Endodermal cell (in vitro differentiated cells): ENCODE measurements around the gene MAP4K2. TPM values are rescaled to one million over a fixed set of nuclear protein-coding genes. Genes with fewer than 3 reads are reported as not detected.

Source experiments
- DNase-seq: peaks from one replicate; pipeline ENCODE4 v3.0.0-alpha.2; 2017
- H3K27ac ChIP-seq: 2 replicates; pipeline ENCODE4 v1.5.1; 2013; ENCODE audit warnings: mild to moderate bottlenecking, low read depth, low read length, moderate library complexity
- H3K27me3 ChIP-seq: 2 replicates; pipeline ENCODE4 v1.6.1; 2013; ENCODE audit warnings: mild to moderate bottlenecking, low read length, moderate library complexity; ENCODE audit not compliant: insufficient read depth, control insufficient read depth, poor library complexity, severe bottlenecking
- H3K36me3 ChIP-seq: 2 replicates; pipeline ENCODE4 v1.7.0; 2013; ENCODE audit warnings: mild to moderate bottlenecking, low read length, moderate library complexity; ENCODE audit not compliant: control insufficient read depth, insufficient read depth
- H3K4me1 ChIP-seq: one replicate; pipeline ENCODE4 v1.7.0; 2013; ENCODE audit warnings: low read length; ENCODE audit not compliant: control insufficient read depth, insufficient read depth
- H3K4me3 ChIP-seq: 2 replicates; pipeline ENCODE4 v1.5.1; 2013; ENCODE audit warnings: mild to moderate bottlenecking, low read length, moderate library complexity
- H3K9ac ChIP-seq: 2 replicates; pipeline ENCODE4 v1.6.1; 2013; ENCODE audit warnings: mild to moderate bottlenecking, low read length, moderate library complexity; ENCODE audit not compliant: poor library complexity, severe bottlenecking; ENCODE audit errors: extremely low read depth
- H3K9me3 ChIP-seq: 2 replicates; pipeline ENCODE4 v1.6.1; 2013; ENCODE audit warnings: mild to moderate bottlenecking, low read length, moderate library complexity; ENCODE audit not compliant: control insufficient read depth
- H3K27ac Mint-ChIP-seq: 2 replicates; pipeline ENCODE4 v1.8.0; 2020; ENCODE audit warnings: mixed read lengths
- H3K27me3 Mint-ChIP-seq: 2 replicates; pipeline ENCODE4 v1.8.0; 2021; ENCODE audit warnings: mild to moderate bottlenecking, mixed read lengths; ENCODE audit not compliant: insufficient read depth
- H3K36me3 Mint-ChIP-seq: 2 replicates; pipeline ENCODE4 v1.8.0; 2020; ENCODE audit warnings: low read depth, mixed read lengths
- H3K4me1 Mint-ChIP-seq: 2 replicates; pipeline ENCODE4 v1.8.0; 2020; ENCODE audit warnings: mixed read lengths
- H3K4me3 Mint-ChIP-seq: 2 replicates; pipeline ENCODE4 v1.8.0; 2020; ENCODE audit warnings: mild to moderate bottlenecking, moderate library complexity, mixed read lengths
- H3K9me3 Mint-ChIP-seq: 2 replicates; pipeline ENCODE4 v1.8.0; 2020; ENCODE audit warnings: mild to moderate bottlenecking, mixed read lengths
- CTCF ChIP-seq: fragments of 200-600 bp; sonication (generic); conservative IDR thresholded peaks from 2 replicates; pipeline ENCODE4 v1.5.0; 2021; ENCODE audit warnings: antibody characterized with exemption, mild to moderate bottlenecking
- WGBS, 2 experiments: methylation state at CpG; one replicate each; pipeline versions ENCODE4 v1.1.5 to v1.1.7; 2013; ENCODE audit warnings: missing lambda C conversion rate in 2 of 2, mixed read lengths in 1 of 2; ENCODE audit not compliant: insufficient coverage in 1 of 2, insufficient read length in 1 of 2; 5-methylcytosine and 5-hydroxymethylcytosine counted together
- total RNA-seq, 2 donors: library from RNA; stranded (reverse); fragmentation: NEBNext Ultra II Directional in 1 of 2; extraction: Animal tissue kit (Norgen Biotek cat#: 25700) in 1 of 2; gene quantifications; 2 replicates in 1 of 2; 3 replicates in 1 of 2; pipeline ENCODE4 v1.2.1, GENCODE V29; 2021

The MAP4K2 gene
- total RNA-seq, 2 donors from 2014 or later: 24.7 to 32.4 TPM

GRCh38 chr11:64836448-64837072, 33.5 kb upstream of the MAP4K2 start:
- no peaks in the 10 kb centered on the region for H3K9me3 Mint-ChIP-seq
- H3K4me3 Mint-ChIP-seq: no peak overlapping the region
- H3K27ac ChIP-seq: no peak overlapping the region
- no peaks in the 10 kb centered on the region for H3K27me3 Mint-ChIP-seq
- no peak overlapping the region for H3K27ac Mint-ChIP-seq
- H3K27me3 ChIP-seq: no peaks in the 10 kb centered on the region
- 93 to 95% methylated on average over 8 to 13 of the region's 16 CpGs for WGBS, 2 experiments
- H3K4me1 Mint-ChIP-seq: no peaks in the 10 kb centered on the region
- H3K36me3 ChIP-seq: no peaks in the 10 kb centered on the region
- no peaks in the 10 kb centered on the region for H3K4me1 ChIP-seq
- no peak for DNase-seq
- no peak overlapping the region for H3K4me3 ChIP-seq
- H3K36me3 Mint-ChIP-seq: peaks cover 4% of the 10 kb centered on the region
- H3K9ac ChIP-seq: no peak overlapping the region
- TF ChIP-seq CTCF: no peak
- H3K9me3 ChIP-seq: no peaks in the 10 kb centered on the region

DNA sequence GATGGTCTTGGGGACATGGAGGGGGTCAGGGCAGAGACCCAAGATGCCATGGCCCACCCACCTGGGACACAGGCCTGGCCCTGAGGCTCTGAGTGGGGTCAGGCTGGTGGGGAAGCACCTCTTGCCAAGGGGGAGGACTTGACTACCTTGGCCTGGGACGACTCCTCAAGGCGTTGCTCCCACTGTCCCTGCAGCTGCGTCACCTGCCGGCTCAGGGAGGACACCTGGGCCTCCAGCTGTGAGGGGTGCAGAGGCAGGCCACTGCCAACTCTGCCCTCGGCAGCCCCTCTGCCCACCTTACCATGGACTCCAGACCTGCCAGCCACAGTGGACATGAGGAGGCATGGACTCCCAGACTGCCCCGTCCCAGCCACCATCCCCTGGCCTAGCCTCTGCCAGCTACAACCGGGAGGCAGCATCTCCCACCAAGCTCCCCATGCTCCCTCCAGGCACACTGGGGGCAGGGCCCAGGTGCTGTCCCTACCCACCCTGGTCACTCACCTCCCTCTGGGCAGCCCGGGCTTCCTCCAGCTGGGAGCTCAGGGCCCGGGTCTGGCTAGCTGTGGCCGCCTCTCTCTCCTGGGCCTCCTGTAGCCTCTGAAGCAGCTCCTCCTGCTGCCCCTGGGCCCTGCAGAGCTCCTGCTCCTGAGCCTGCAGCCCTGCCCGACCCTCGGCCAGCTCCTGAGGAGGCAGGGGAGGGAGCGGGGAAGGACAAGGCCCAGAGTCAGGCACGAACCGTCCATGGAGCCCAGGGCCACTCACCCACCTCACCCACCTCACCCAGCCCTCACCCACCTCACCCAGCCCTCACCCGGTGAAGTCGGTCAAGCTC, 32.8 kb upstream of the MAP4K2 start:
- H3K4me3 ChIP-seq: no peak overlapping the region
- Mint-ChIP-seq H3K4me3 (no peak overlapping the region), H3K9me3 (no peaks in the 10 kb centered on the region), H3K27me3 (no peaks in the 10 kb centered on the region), H3K4me1 (no peaks in the 10 kb centered on the region), H3K27ac (no peak overlapping the region), H3K36me3 (peaks cover 4% of the 10 kb centered on the region)
- no peak overlapping the region for H3K9ac ChIP-seq
- WGBS, 2 experiments: 92 to 94% methylated on average over 8 to 15 of the region's 17 CpGs
- no peaks in the 10 kb centered on the region for H3K36me3 ChIP-seq
- no peak for DNase-seq
- no peaks in the 10 kb centered on the region for H3K4me1 ChIP-seq
- no peak overlapping the region for H3K27ac ChIP-seq
- no peaks in the 10 kb centered on the region for H3K27me3 ChIP-seq
- H3K9me3 ChIP-seq: no peaks in the 10 kb centered on the region
- TF ChIP-seq CTCF: no peak

- no peak for TF ChIP-seq CTCF
- no peak overlapping the region for H3K27ac Mint-ChIP-seq
- Histone ChIP-seq H3K4me1 (no peaks in the 10 kb centered on the region), H3K36me3 (no peaks in the 10 kb centered on the region), H3K27me3 (no peaks in the 10 kb centered on the region), H3K9ac (no peak overlapping the region), H3K27ac (no peak overlapping the region), H3K4me3 (no peak overlapping the region), H3K9me3 (no peaks in the 10 kb centered on the region)
- H3K4me1 Mint-ChIP-seq: no peaks in the 10 kb centered on the region
- no peak for DNase-seq
- H3K9me3 Mint-ChIP-seq: no peaks in the 10 kb centered on the region
- no peak overlapping the region for H3K4me3 Mint-ChIP-seq
- H3K36me3 Mint-ChIP-seq: peaks cover 4% of the 10 kb centered on the region
- H3K27me3 Mint-ChIP-seq: no peaks in the 10 kb centered on the region
- 90 to 92% methylated on average over 20 to 29 of the region's 29 CpGs for WGBS, 2 experiments
These were observed 32.0 kb upstream of the MAP4K2 start for GRCh38 chr11:64834723-64835615.
